ENCODE measurements around the gene SLC2A9. TPM values are rescaled to one million over a fixed set of nuclear protein-coding genes. Genes with fewer than 3 reads are reported as not detected.

The SLC2A9 gene
- total RNA-seq, 1 experiment from 2014 or later: 0.27 TPM

GRCh38 chr4:10046471-10046870 lies 25.2 kb upstream of the SLC2A9 start:
- no peak for DNase-seq (ENCODE audit: low read depth)

- peak; percentile 67 for DNase-seq (ENCODE audit: low read depth)
Measured at GRCh38 chr4:10045481-10045880, 24.2 kb upstream of the SLC2A9 start.

- DNase-seq (ENCODE audit: low read depth): no peak
Measured at GRCh38 chr4:10041036-10041435, 19.7 kb upstream of the SLC2A9 start.

- DNase-seq (ENCODE audit: low read depth): no peak
Measured at GRCh38 chr4:10040049-10040892, 19.0 kb upstream of the SLC2A9 start.

- no peak for DNase-seq (ENCODE audit: low read depth)
Measured at GRCh38 chr4:10036807-10037342, 15.6 kb upstream of the SLC2A9 start.

- DNase-seq (ENCODE audit: low read depth): no peak
Measured at GRCh38 chr4:10035130-10035529, 13.8 kb upstream of the SLC2A9 start.

- no peak for DNase-seq (ENCODE audit: low read depth)
Measured at GRCh38 chr4:10034612-10035104, 13.4 kb upstream of the SLC2A9 start.

GRCh38 chr4:10034136-10034535 lies 12.8 kb upstream of the SLC2A9 start:
- no peak for DNase-seq (ENCODE audit: low read depth)

- DNase-seq (ENCODE audit: low read depth): peak; percentile 61
Measured at GRCh38 chr4:10033191-10033881, 12.0 kb upstream of the SLC2A9 start.

GRCh38 chr4:10032625-10033024 lies 11.3 kb upstream of the SLC2A9 start:
- DNase-seq (ENCODE audit: low read depth): peak; percentile 79

- no peak for DNase-seq (ENCODE audit: low read depth)
Measured at GRCh38 chr4:10031668-10032590, 10.6 kb upstream of the SLC2A9 start.

GRCh38 chr4:10030972-10031667 lies 9.8 kb upstream of the SLC2A9 start:
- no peak for DNase-seq (ENCODE audit: low read depth)

- no peak for DNase-seq (ENCODE audit: low read depth)
Measured at GRCh38 chr4:10029403-10029802, 8.1 kb upstream of the SLC2A9 start.

- DNase-seq (ENCODE audit: low read depth): peak; percentile 28
Measured at GRCh38 chr4:10028910-10029309, 7.6 kb upstream of the SLC2A9 start.

GRCh38 chr4:10026485-10026884 lies 5.2 kb upstream of the SLC2A9 start:
- no peak for DNase-seq (ENCODE audit: low read depth)

GRCh38 chr4:10025230-10025806 lies 4.0 kb upstream of the SLC2A9 start:
- no peak for DNase-seq (ENCODE audit: low read depth)

- no peak for DNase-seq (ENCODE audit: low read depth)
Measured at GRCh38 chr4:10024303-10024702, 3.0 kb upstream of the SLC2A9 start.

- no peak for DNase-seq (ENCODE audit: low read depth)
Measured at GRCh38 chr4:10023806-10024205, 2.5 kb upstream of the SLC2A9 start.

GRCh38 chr4:10023050-10023419 lies 1.7 kb upstream of the SLC2A9 start:
- no peak for DNase-seq (ENCODE audit: low read depth)

GRCh38 chr4:10022346-10023049 lies 1.2 kb upstream of the SLC2A9 start:
- no peak for DNase-seq (ENCODE audit: low read depth)
